NCI-H1436 treated with DMSO at 0.1 percent for 48 hours (cell line): Measurements from ENCODE around the gene DUOX1.

Source experiments
- DNase-seq: peaks from one replicate; lab custom pipeline; 2025; lab: John Stamatoyannopoulos, UW

DUOX1 gene

GRCh38 chr15:45106002-45106790 is 23.6 kb upstream of the DUOX1 start:
- DNase-seq: no peak

GRCh38 chr15:45107941-45108630 is 21.7 kb upstream of the DUOX1 start:
- no peak for DNase-seq

GRCh38 chr15:45110256-45110820 is 19.5 kb upstream of the DUOX1 start:
- DNase-seq: no peak

- DNase-seq: no peak
Observed at GRCh38 chr15:45111390-45112142, 18.2 kb upstream of the DUOX1 start.

- DNase-seq: no peak
Observed at GRCh38 chr15:45112143-45112590, 17.6 kb upstream of the DUOX1 start.

- DNase-seq: no peak
Observed at GRCh38 chr15:45112591-45113379, 17.0 kb upstream of the DUOX1 start.

- DNase-seq: no peak
Observed at GRCh38 chr15:45113380-45113990, 16.3 kb upstream of the DUOX1 start.

GRCh38 chr15:45114076-45114750 is 15.6 kb upstream of the DUOX1 start, which contains the start of the genes DUOX2 and DUOXA2:
TSS of gene DUOX2 (minus strand) at chr15:45114172. CDS start at chr15:45113411, 761 bp downstream.
TSS of gene DUOXA2 (plus strand) at chr15:45114326. CDS start at chr15:45114606, 280 bp downstream.
- DNase-seq: no peak

GRCh38 chr15:45114751-45115085 is 15.1 kb upstream of the DUOX1 start:
- DNase-seq: no peak

- DNase-seq: no peak
Observed at GRCh38 chr15:45115312-45115820, 14.4 kb upstream of the DUOX1 start.

GRCh38 chr15:45116006-45116481 is 13.8 kb upstream of the DUOX1 start:
- no peak for DNase-seq

- DNase-seq: no peak
Observed at GRCh38 chr15:45116482-45117307, 13.1 kb upstream of the DUOX1 start.

GRCh38 chr15:45117308-45118130 is 12.3 kb upstream of the DUOX1 start:
- DNase-seq: no peak

- peak; percentile 65 for DNase-seq
Observed at GRCh38 chr15:45118131-45118588, 11.6 kb upstream of the DUOX1 start.

GRCh38 chr15:45118996-45119395 is 10.8 kb upstream of the DUOX1 start:
- DNase-seq: no peak

- no peak for DNase-seq
Observed at GRCh38 chr15:45120081-45120972, 9.5 kb upstream of the DUOX1 start.

GRCh38 chr15:45121020-45121419 is 8.8 kb upstream of the DUOX1 start:
- DNase-seq: no peak
